Measurements from ENCODE around the gene METTL21C.

METTL21C gene

DNA sequence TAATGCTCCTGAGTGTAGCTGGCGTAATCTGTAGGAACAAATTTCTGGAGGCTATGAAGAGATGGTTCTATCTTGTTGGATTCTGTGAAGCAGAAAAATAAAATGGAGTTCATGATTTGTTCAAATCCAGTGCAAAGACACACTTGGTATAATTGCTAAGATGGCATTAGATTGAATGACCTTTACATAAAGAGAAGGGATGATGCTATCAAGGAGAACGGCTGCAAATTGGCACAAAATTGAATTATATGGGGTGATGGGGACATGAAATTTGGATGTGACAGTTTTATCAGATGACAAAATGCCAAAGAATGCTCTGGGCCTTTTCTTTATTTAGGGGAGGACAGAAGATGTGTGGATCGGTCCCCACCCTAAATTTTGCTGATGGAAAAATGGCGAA lies 4.0 kb downstream of the METTL21C start:
- TF ChIP-seq, protein P1, sequence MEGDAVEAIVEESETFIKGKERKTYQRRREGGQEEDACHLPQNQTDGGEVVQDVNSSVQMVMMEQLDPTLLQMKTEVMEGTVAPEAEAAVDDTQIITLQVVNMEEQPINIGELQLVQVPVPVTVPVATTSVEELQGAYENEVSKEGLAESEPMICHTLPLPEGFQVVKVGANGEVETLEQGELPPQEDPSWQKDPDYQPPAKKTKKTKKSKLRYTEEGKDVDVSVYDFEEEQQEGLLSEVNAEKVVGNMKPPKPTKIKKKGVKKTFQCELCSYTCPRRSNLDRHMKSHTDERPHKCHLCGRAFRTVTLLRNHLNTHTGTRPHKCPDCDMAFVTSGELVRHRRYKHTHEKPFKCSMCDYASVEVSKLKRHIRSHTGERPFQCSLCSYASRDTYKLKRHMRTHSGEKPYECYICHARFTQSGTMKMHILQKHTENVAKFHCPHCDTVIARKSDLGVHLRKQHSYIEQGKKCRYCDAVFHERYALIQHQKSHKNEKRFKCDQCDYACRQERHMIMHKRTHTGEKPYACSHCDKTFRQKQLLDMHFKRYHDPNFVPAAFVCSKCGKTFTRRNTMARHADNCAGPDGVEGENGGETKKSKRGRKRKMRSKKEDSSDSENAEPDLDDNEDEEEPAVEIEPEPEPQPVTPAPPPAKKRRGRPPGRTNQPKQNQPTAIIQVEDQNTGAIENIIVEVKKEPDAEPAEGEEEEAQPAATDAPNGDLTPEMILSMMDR (IDR thresholded peaks at IDR 0.05; ENCODE audit: borderline replicate concordance, insufficient read depth, low read depth, low read length): no peak
- no peak overlapping the region for H3K4me3 ChIP-seq (ENCODE audit: low read depth, low read length)

DNA sequence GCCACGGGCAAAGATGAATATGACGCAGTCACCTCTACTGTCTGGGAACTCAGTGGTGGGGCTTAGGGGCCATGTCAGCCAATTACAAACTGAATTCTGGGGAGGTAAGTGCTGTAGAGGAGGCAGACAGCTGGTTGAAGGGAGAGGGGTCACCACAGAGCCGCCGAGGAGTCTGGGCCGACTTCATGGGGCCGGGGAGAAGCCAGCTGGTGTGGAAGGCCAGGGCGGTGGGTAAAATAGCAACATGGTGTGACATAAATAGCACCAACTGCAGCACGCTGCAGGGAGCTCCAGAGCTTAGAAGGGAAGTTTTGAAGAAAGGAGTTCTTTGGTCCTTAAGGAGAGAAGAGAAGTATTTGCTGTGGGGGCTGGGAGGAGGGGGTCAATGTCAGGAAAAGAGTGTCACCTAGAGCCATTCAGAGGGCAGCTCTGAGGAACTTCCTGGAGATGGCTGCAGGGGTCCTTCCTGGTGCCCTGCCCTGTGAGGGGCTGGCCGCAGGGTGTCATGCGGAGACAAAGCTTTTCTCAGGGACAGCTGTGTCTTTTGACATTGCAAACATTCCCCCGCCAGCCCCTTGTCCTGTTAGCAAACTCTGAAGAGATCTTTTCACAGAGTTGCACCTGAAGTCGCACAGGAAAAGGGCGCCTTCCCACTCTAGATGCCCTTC lies 6.4 kb downstream of the METTL21C start:
- H3K4me3 ChIP-seq (ENCODE audit: low read depth, low read length): no peak overlapping the region
- TF ChIP-seq, protein P1 (IDR thresholded peaks at IDR 0.05; ENCODE audit: borderline replicate concordance, insufficient read depth, low read depth, low read length): no peak

DNA sequence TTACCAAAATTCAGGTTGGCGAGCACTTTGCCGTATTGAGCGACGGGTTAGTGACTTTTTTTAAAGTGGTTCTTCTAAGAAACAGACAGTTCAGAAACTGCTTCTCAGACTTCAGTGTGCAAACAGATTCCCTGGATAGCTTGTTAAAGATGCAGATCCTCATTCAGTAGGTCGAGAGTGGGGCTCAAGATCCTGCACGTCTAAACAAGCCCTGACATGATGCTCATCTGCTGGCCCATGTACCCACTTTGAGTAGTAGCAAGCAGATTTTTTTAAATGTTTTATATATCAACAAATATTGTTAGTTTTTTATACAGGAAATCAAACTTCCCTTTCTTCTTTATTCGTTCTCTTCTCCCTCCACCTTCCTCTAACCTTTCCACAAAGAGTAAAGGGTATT lies 7.3 kb downstream of the METTL21C start:
- H3K4me3 ChIP-seq (ENCODE audit: low read depth, low read length): no peak overlapping the region
- TF ChIP-seq, protein P1 (IDR thresholded peaks at IDR 0.05; ENCODE audit: borderline replicate concordance, insufficient read depth, low read depth, low read length): no peak

DNA sequence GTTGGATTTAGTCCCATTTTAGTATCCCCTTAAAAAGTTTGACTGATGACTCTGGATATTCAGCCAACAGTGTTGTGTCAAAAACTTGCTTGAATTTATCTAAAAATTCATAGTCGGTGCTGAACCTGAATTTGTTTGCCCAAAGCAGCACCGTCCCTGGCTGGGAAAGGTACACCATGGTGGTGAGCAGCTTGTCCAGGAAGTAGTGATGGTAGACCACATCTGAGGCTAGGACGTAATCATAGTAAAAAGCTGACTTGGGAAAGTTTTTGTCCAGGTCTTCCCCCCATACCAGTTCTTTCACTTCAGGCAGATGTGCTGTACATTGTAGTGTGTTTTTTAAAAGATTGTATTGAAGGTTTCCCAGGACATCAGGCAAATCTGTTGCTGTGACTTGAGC lies 8.8 kb downstream of the METTL21C start:
- TF ChIP-seq, protein P1 (IDR thresholded peaks at IDR 0.05; ENCODE audit: borderline replicate concordance, insufficient read depth, low read depth, low read length): no peak
- H3K4me3 ChIP-seq (ENCODE audit: low read depth, low read length): no peak overlapping the region

DNA sequence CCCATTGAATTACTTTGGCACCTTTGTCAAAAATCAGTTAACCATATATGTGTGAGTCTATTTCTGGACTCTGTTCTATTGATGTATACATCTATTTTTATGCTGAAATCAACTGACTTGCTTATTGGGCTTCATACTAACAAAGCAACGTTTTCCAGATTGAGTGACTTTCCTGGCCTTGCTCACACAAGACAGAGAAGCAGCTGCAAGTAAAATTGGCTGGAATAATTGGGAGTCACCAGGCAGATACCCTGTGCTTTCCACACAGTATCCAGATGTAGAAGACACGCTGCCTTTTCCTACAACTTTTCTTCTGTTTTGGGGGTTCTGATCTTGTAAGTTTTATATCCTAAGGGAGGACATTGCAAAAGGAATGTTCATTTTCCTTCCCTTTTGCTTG lies 11.2 kb downstream of the METTL21C start:
- H3K4me3 ChIP-seq (ENCODE audit: low read depth, low read length): no peak overlapping the region
- TF ChIP-seq, protein P1 (IDR thresholded peaks at IDR 0.05; ENCODE audit: borderline replicate concordance, insufficient read depth, low read depth, low read length): no peak

DNA sequence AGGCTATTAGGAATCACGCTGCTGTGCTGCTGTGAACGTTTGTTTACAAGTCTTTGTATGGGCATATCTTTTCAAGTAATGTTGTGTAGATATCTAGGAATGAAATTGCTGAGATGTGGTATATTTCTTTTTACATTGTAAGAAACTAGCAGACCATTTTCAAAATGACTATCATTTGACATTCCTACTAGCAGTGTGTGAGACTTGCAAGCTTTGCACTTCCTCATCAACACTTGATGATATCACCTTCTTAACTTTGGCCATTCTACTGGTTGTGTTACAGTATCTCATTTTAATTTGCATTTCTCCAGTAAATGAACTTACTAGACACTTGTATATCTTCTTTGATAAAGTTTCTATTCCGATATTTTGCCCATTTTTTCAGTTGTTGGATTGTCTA lies 12.1 kb downstream of the METTL21C start:
- TF ChIP-seq, protein P1 (IDR thresholded peaks at IDR 0.05; ENCODE audit: borderline replicate concordance, insufficient read depth, low read depth, low read length): no peak
- H3K4me3 ChIP-seq (ENCODE audit: low read depth, low read length): no peak overlapping the region

DNA sequence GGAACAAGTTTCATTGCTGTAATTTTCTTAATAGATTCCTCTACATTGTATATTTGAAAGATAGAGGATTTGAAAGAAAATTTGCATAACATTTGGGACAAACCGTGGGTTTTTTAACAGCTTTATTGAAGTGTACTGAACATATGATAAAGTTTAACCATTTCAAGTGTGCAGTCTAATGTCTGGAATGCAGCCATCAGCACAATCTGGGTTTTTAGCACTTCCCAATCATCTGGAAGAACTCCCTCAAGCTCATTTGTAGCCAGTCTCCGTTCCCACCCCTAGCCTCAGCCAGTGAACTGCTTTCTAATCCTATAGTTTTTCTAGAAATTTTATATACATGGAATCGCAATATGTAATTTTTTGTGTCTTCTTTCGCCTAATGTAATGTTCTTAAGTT lies 12.6 kb downstream of the METTL21C start:
- no peak overlapping the region for H3K4me3 ChIP-seq (ENCODE audit: low read depth, low read length)
- TF ChIP-seq, protein P1 (IDR thresholded peaks at IDR 0.05; ENCODE audit: borderline replicate concordance, insufficient read depth, low read depth, low read length): no peak
